HL-60 (cell line): ENCODE data around the gene RAP1A.

Experiments
- DNase-seq, 2 experiments: peaks; one replicate each; pipeline ENCODE4 v3.0.0-alpha.2; 2010 to 2020; ENCODE audit warnings: low read depth in 1 of 2, low spot score in 1 of 2
- H3K27ac ChIP-seq: fragments of 250-450 bp; sonication (Bioruptor Pico); replicated peaks from 2 replicates; pipeline ENCODE4 v1.5.1; 2020; ENCODE audit warnings: mild to moderate bottlenecking, moderate library complexity
- H3K27me3 ChIP-seq: fragments of 250-450 bp; sonication (Bioruptor Pico); 2 replicates; pipeline ENCODE4 v1.5.1; 2021; ENCODE audit warnings: mild to moderate bottlenecking, moderate library complexity; ENCODE audit not compliant: insufficient read depth, poor library complexity, severe bottlenecking
- H3K4me3 ChIP-seq: replicated peaks from 2 replicates; pipeline ENCODE4 v1.5.1; 2011; ENCODE audit warnings: mild to moderate bottlenecking, control low read depth, low read length; ENCODE audit not compliant: insufficient read depth
- CTCF ChIP-seq: IDR thresholded peaks from one replicate; pipeline ENCODE4 v1.5.1; 2011; ENCODE audit warnings: low read length, control low read depth, inconsistent platforms; ENCODE audit not compliant: insufficient read depth
- GABPA ChIP-seq: IDR thresholded peaks from 2 replicates; pipeline ENCODE4 v1.6.1; 2012; ENCODE audit warnings: low read depth
- POLR2AphosphoS5 ChIP-seq: IDR thresholded peaks from 2 replicates; pipeline ENCODE4 v1.6.1; 2012; ENCODE audit warnings: low read depth
- REST ChIP-seq: IDR thresholded peaks from 2 replicates; pipeline ENCODE4 v1.6.1; 2012; ENCODE audit warnings: low read depth; ENCODE audit not compliant: insufficient replicate concordance
- SPI1 ChIP-seq: IDR thresholded peaks from 2 replicates; pipeline ENCODE4 v1.6.1; 2012; ENCODE audit warnings: low read depth, mild to moderate bottlenecking, borderline replicate concordance

Gene RAP1A

GRCh38 chr1:111719674-111720132 is 100.1 kb downstream of the RAP1A start:
- no peak for DNase-seq
- H3K4me3 ChIP-seq = no peak overlapping the region
- H3K27ac ChIP-seq = no peak overlapping the region
- H3K27me3 ChIP-seq = no peaks in the 10 kb centered on the region
- no peak for TF ChIP-seq CTCF
- TF ChIP-seq GABPA = no peak
- TF ChIP-seq REST = no peak
- TF ChIP-seq SPI1 = no peak
- TF ChIP-seq POLR2AphosphoS5 = no peak

- Histone ChIP-seq H3K27me3 (no peaks in the 10 kb centered on the region), H3K4me3 (no peak overlapping the region), H3K27ac (peak overlapping the region; percentile 39)
- peak in 1 of 2 experiments; percentile 30 for DNase-seq
- TF ChIP-seq SPI1 = no peak
- TF ChIP-seq REST = no peak
- TF ChIP-seq POLR2AphosphoS5 = no peak
- TF ChIP-seq GABPA = no peak
- no peak for TF ChIP-seq CTCF
These were observed 100.8 kb downstream of the RAP1A start for GRCh38 chr1:111720274-111720976.

GRCh38 chr1:111720977-111721786 is 101.6 kb downstream of the RAP1A start:
- TF ChIP-seq CTCF = no peak
- no peak for DNase-seq
- Histone ChIP-seq H3K27me3 (no peaks in the 10 kb centered on the region), H3K27ac (no peak overlapping the region), H3K4me3 (no peak overlapping the region)
